Endothelial cell of coronary artery (primary cell): ENCODE data around the gene KCTD20. TPM values are rescaled to one million over a fixed set of nuclear protein-coding genes. Genes with fewer than 3 reads are reported as not detected.

Source experiments
- total RNA-seq: library from RNA; depleted of rRNA; stranded (reverse); fragments of >200 nt; gene quantifications from 2 replicates; pipeline ENCODE4 v1.2.3, GENCODE V29; 2014

KCTD20 gene
- total RNA-seq: 60.0 and 74.5 TPM in 2 replicates

DNA sequence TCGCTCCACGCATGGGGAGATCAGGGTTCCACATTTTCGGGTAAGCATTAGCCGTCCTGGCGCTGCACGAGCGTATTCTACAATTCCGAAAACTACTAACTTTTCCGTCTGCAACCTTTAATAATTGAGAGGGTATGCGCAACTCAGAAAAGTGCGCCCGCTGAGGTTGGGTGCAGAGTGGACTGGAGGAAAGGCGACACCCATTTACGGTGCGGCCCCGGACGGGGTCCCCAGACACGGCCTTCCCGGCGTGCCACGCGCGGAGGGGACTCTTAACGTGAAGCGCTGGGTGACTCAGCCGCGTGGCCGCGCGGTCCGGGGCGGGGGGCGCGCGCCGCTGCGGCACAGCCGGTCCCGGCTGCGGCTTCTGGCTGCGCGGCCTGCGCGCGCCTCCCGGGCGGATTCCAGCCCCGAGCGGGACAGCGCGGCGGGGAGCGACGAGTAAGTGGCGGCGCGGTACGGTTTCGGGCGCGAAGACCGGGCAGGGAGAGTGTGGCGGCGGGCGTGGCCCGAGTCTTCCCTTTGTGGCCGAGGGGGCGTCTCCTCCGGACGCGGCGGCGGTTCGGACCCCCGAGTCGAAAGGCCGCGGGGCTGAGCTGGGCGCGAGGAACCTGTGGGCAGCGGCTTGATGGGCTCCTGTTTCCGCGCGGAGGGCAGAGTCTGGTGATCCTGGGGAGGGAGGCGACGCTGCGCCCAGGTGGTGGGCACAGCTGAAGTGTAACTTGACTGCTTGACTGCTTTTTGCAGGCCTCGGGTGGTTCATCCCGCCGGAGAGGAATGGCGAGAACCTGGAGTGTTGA, at the start of gene KCTD20, which contains the start of gene PXT1:
Gene KCTD20, plus strand, starts transcription at position 330 of the 800 bp plus-strand sequence. CDS start 27,098 bp downstream, outside the sequence.
Gene PXT1, minus strand, starts transcription at position 184 of the 800 bp plus-strand sequence. CDS start 16,772 bp downstream, outside the sequence.

Other genes with a start within 250 kb of the KCTD20 start
- 8.7 and 15.6 TPM in 2 replicates for gene BRPF3, start 246.3 kb upstream of the KCTD20 start, total RNA-seq
- not detected in 2 replicates for gene PNPLA1, start 172.9 kb upstream of the KCTD20 start, total RNA-seq
- not detected in 2 replicates for gene BNIP5, start 106.1 kb upstream of the KCTD20 start, total RNA-seq
- gene ETV7, start 55.3 kb upstream of the KCTD20 start, total RNA-seq: 0.27 and 0.47 TPM in 2 replicates
- 0.09 TPM in 1 of 2 replicates, not detected in the other for gene PXT1, start 146 bp upstream of the KCTD20 start, total RNA-seq
- gene STK38, start 104.5 kb downstream of the KCTD20 start, total RNA-seq: 12.1 and 13.9 TPM in 2 replicates
- 221 and 299 TPM in 2 replicates for gene SRSF3, start 151.4 kb downstream of the KCTD20 start, total RNA-seq
- gene CDKN1A, start 235.7 kb downstream of the KCTD20 start, total RNA-seq: 141 and 160 TPM in 2 replicates